M059J (cell line): ENCODE results near the gene OVOL1. TPM values are rescaled to one million over a fixed set of nuclear protein-coding genes. Genes with fewer than 3 reads are reported as not detected.

ENCODE experiments used
- DNase-seq: peaks from one replicate; pipeline ENCODE4 v3.0.0-alpha.2; 2012; ENCODE audit warnings: low read depth
- total RNA-seq: library from RNA; depleted of rRNA; stranded (reverse); fragments of >200 nt; shearing (Covaris generic); gene quantifications from 2 replicates; pipeline ENCODE4 v1.2.3, GENCODE V29; 2014

The OVOL1 gene
- total RNA-seq, 1 experiment from 2014 or later: not detected

- no peak for DNase-seq
Measured at GRCh38 chr11:65777821-65778361, 9.0 kb upstream of the OVOL1 start.

- DNase-seq: no peak
Measured at GRCh38 chr11:65778431-65778900, 8.4 kb upstream of the OVOL1 start.

GRCh38 chr11:65778901-65779668 lies 7.8 kb upstream of the OVOL1 start:
- DNase-seq: no peak

- DNase-seq: no peak
Measured at GRCh38 chr11:65779669-65779918, 7.3 kb upstream of the OVOL1 start.

- DNase-seq: peak; percentile 63
Measured at GRCh38 chr11:65779919-65780769, 6.7 kb upstream of the OVOL1 start.

- peak; percentile 73 for DNase-seq
Measured at GRCh38 chr11:65780770-65781151, 6.1 kb upstream of the OVOL1 start, which contains the start of gene AP5B1. TSS of gene AP5B1 (minus strand) at chr11:65780976. CDS start at chr11:65780591, 385 bp downstream.

GRCh38 chr11:65781152-65781961 lies 5.5 kb upstream of the OVOL1 start:
- DNase-seq: peak; percentile 29

GRCh38 chr11:65781962-65782815 lies 4.7 kb upstream of the OVOL1 start:
- DNase-seq: no peak

- DNase-seq: no peak
Measured at GRCh38 chr11:65782816-65783228, 4.0 kb upstream of the OVOL1 start.

- no peak for DNase-seq
Measured at GRCh38 chr11:65785319-65786007, 1.4 kb upstream of the OVOL1 start.

- no peak for DNase-seq
Measured at GRCh38 chr11:65786008-65786785, 666 bp upstream of the OVOL1 start.

GRCh38 chr11:65787649-65788622 lies 1.1 kb downstream of the OVOL1 start:
- no peak for DNase-seq

GRCh38 chr11:65788821-65789220 lies 2.0 kb downstream of the OVOL1 start:
- DNase-seq: no peak

- DNase-seq: no peak
Measured at GRCh38 chr11:65789230-65790103, 2.6 kb downstream of the OVOL1 start.

GRCh38 chr11:65790104-65790901 lies 3.4 kb downstream of the OVOL1 start:
- no peak for DNase-seq

GRCh38 chr11:65790902-65791650 lies 4.2 kb downstream of the OVOL1 start:
- no peak for DNase-seq
